HepG2 (cell line): ENCODE results near the gene SPAG9. TPM values are rescaled to one million over a fixed set of nuclear protein-coding genes. Genes with fewer than 3 reads are reported as not detected.

Experiments used
- ARID4A ChIP-seq: sonication (generic); formaldehyde crosslinking; IDR thresholded peaks from 2 replicates; pipeline ENCODE4 v1.5.0; 2020; ENCODE audit warnings: mild to moderate bottlenecking, missing genetic modification reagents, borderline replicate concordance
- EEA1 ChIP-seq: sonication (generic); formaldehyde crosslinking; IDR thresholded peaks from 2 replicates; pipeline ENCODE4 v1.5.1; 2020; ENCODE audit warnings: mild to moderate bottlenecking, missing genetic modification reagents, borderline replicate concordance
- HNRNPK ChIP-seq: fragments of 200-400 bp; formaldehyde crosslinking; IDR thresholded peaks from 2 replicates; pipeline ENCODE4 v1.6.1; 2018; ENCODE audit warnings: low read length, low read depth, moderate library complexity, mild to moderate bottlenecking; ENCODE audit not compliant: poor library complexity, severe bottlenecking
- HOXA3 ChIP-seq: sonication (generic); formaldehyde crosslinking; IDR thresholded peaks from 2 replicates; pipeline ENCODE4 v1.5.0; 2020; ENCODE audit warnings: missing genetic modification reagents
- KAT7 ChIP-seq: IDR thresholded peaks from 2 replicates; pipeline ENCODE4 v1.6.1; 2018; ENCODE audit warnings: borderline replicate concordance, missing compliant biosample characterization
- KDM2A ChIP-seq: sonication (generic); formaldehyde crosslinking; IDR thresholded peaks from 2 replicates; pipeline ENCODE4 v1.4.0; 2020; ENCODE audit warnings: low read depth, missing genetic modification reagents, borderline replicate concordance
- MED1 ChIP-seq: sonication (generic); formaldehyde crosslinking; IDR thresholded peaks from 2 replicates; pipeline ENCODE4 v1.4.0; 2020; ENCODE audit warnings: missing genetic modification reagents
- PAXIP1 ChIP-seq: sonication (generic); formaldehyde crosslinking; conservative IDR thresholded peaks from 2 replicates; pipeline ENCODE4 v1.4.0; 2020; ENCODE audit warnings: mild to moderate bottlenecking, missing genetic modification reagents, moderate library complexity
- REL ChIP-seq: sonication (generic); formaldehyde crosslinking; conservative IDR thresholded peaks from 2 replicates; pipeline ENCODE4 v1.8.0; 2022; ENCODE audit warnings: mild to moderate bottlenecking, missing genetic modification reagents, moderate library complexity
- ZBTB33 ChIP-seq: sonication (generic); formaldehyde crosslinking; IDR thresholded peaks from 2 replicates; pipeline ENCODE4 v1.4.0; 2020; ENCODE audit warnings: missing genetic modification reagents
- ZFP90 ChIP-seq: sonication (generic); formaldehyde crosslinking; IDR thresholded peaks from 2 replicates; pipeline ENCODE4 v1.8.0; 2022; ENCODE audit warnings: missing genetic modification reagents, mild to moderate bottlenecking, inconsistent platforms, borderline replicate concordance
- ZIK1 ChIP-seq: sonication (generic); formaldehyde crosslinking; IDR thresholded peaks from 2 replicates; pipeline ENCODE4 v1.5.0; 2020; ENCODE audit warnings: mild to moderate bottlenecking, low read depth, missing genetic modification reagents, borderline replicate concordance
- ZNF574 ChIP-seq: sonication (generic); formaldehyde crosslinking; IDR thresholded peaks from 2 replicates; pipeline ENCODE4 v1.4.0; 2020; ENCODE audit warnings: missing genetic modification reagents
- polyA plus RNA-seq, 8 experiments: library from polyadenylated mRNA; depleted of rRNA in 3 of 8; stranded (reverse) in 7 of 8; unstranded in 1 of 8; fragments of >200 nt; fragmentation: Illumina TruSeq in 4 of 8; extraction: Trizol in 4 of 8; gene quantifications; 2 replicates each; pipeline versions ENCODE4 v1.2.1 to v1.2.3, GENCODE V29; 2011 to 2016; ENCODE audit warnings: low read depth in 4 of 8, missing spikeins in 1 of 8, mixed read lengths in 1 of 8; ENCODE audit not compliant: insufficient read depth in 1 of 8
- total RNA-seq, 5 experiments: library from RNA; depleted of rRNA; stranded (reverse); fragments of >200 nt; fragmentation: Illumina TruSeq; extraction: Trizol; gene quantifications; 2 replicates each; pipeline ENCODE4 v1.2.3, GENCODE V29; 2016; ENCODE audit warnings: low read depth in 1 of 5

SPAG9 gene
- total and polyA plus RNA-seq, 2 of the 13 experiments (the other 11 are each of a cell fraction or from before 2014, with no cell fraction given), result 43.2 to 78.6 TPM

- TF ChIP-seq PAXIP1, result 0 out of 2 replicates have a peak, but pooled peaks have one; percentile 35
- peak; percentile 46; the same call in 1 of the 2 replicates for TF ChIP-seq HOXA3
- no peak for TF ChIP-seq HNRNPK
- peak; percentile 43; the same call in 1 of the 2 replicates for TF ChIP-seq MED1 (CRISPR knock-in tag)
- TF ChIP-seq ZFP90 (CRISPR knock-in tag), result 0 out of 2 replicates have a peak, but pooled peaks have one; percentile 14
- peak; percentile 58; the same call in 1 of the 2 replicates for TF ChIP-seq EEA1 (CRISPR knock-in tag)
- TF ChIP-seq ARID4A (CRISPR knock-in tag), result no peak; the same call in 1 of the 2 replicates
- no peak for TF ChIP-seq KDM2A (CRISPR knock-in tag)
- 0 out of 2 replicates have a peak, but pooled peaks have one; percentile 32 for TF ChIP-seq ZNF574
- TF ChIP-seq REL (CRISPR knock-in tag), result no peak
- peak; percentile 99 for TF ChIP-seq ZBTB33 (CRISPR knock-in tag)
- TF ChIP-seq KAT7 (CRISPR knock-in tag), result no peak
- 0 out of 2 replicates have a peak, but pooled peaks have one; percentile 51 for TF ChIP-seq ZIK1
Observed at GRCh38 chr17:50953831-50954601, 166.7 kb downstream of the SPAG9 start (continued).
